H9 (cell line): ENCODE measurements around the gene PHF11. TPM values are rescaled to one million over a fixed set of nuclear protein-coding genes. Genes with fewer than 3 reads are reported as not detected.
A peak's percentile ranks its signal among the peaks of the same experiment; 100 is the strongest.

Source experiments
- DNase-seq: peaks from one replicate; pipeline ENCODE4 v3.0.0-alpha.2; 2017
- H2AFZ ChIP-seq: one replicate; pipeline ENCODE4 v1.6.1; 2013; ENCODE audit warnings: mild to moderate bottlenecking, low read length, control low read depth, moderate library complexity
- H2AK5ac ChIP-seq: 2 replicates; pipeline ENCODE4 v1.6.1; 2013; ENCODE audit warnings: low read length, control low read depth, mixed read lengths; ENCODE audit not compliant: insufficient read length
- H2BK120ac ChIP-seq: one replicate; pipeline ENCODE4 v1.6.1; 2013; ENCODE audit warnings: low read depth, mild to moderate bottlenecking, low read length, control low read depth, inconsistent platforms; ENCODE audit not compliant: poor library complexity, severe bottlenecking
- H2BK12ac ChIP-seq: 2 replicates; pipeline ENCODE4 v1.6.1; 2013; ENCODE audit warnings: low read length, control low read depth, mixed read lengths, low read depth; ENCODE audit not compliant: insufficient read length
- H2BK15ac ChIP-seq: 2 replicates; pipeline ENCODE4 v1.6.1; 2013; ENCODE audit warnings: low read depth, low read length, control low read depth
- H2BK20ac ChIP-seq: one replicate; pipeline ENCODE4 v1.6.1; 2013; ENCODE audit warnings: low read depth, mild to moderate bottlenecking, low read length, control low read depth, inconsistent platforms; ENCODE audit not compliant: poor library complexity, severe bottlenecking
- H2BK5ac ChIP-seq: 2 replicates; pipeline ENCODE4 v1.6.1; 2013; ENCODE audit warnings: low read length, control low read depth, mixed read lengths; ENCODE audit not compliant: insufficient read length
- H3K14ac ChIP-seq: 2 replicates; pipeline ENCODE4 v1.6.1; 2013; ENCODE audit warnings: low read length, control low read depth; ENCODE audit not compliant: insufficient read depth
- H3K18ac ChIP-seq: 2 replicates; pipeline ENCODE4 v1.6.1; 2013; ENCODE audit warnings: low read depth, mild to moderate bottlenecking, mixed read lengths, low read length, control low read depth; ENCODE audit not compliant: insufficient read length
- H3K23ac ChIP-seq: 2 replicates; pipeline ENCODE4 v1.6.1; 2013; ENCODE audit warnings: low read length, control low read depth, mixed read lengths, low read depth; ENCODE audit not compliant: insufficient read length
- H3K23me2 ChIP-seq: 2 replicates; pipeline ENCODE4 v1.6.1; 2013; ENCODE audit warnings: low read depth, mild to moderate bottlenecking, mixed read lengths, low read length, control low read depth; ENCODE audit not compliant: insufficient read length, poor library complexity, severe bottlenecking
- H3K27ac ChIP-seq: 2 replicates; pipeline ENCODE4 v1.5.1; 2013; ENCODE audit warnings: low read length, control low read depth, mixed read lengths, low read depth; ENCODE audit not compliant: insufficient read length
- H3K27me3 ChIP-seq: 2 replicates; pipeline ENCODE4 v1.6.1; 2013; ENCODE audit warnings: low read length, control low read depth, inconsistent platforms; ENCODE audit not compliant: insufficient read depth
- H3K4ac ChIP-seq: 2 replicates; pipeline ENCODE4 v1.6.1; 2013; ENCODE audit warnings: low read depth, mild to moderate bottlenecking, control low read depth, inconsistent platforms, low read length, moderate library complexity
- H3K4me1 ChIP-seq: 2 replicates; pipeline ENCODE4 v1.6.1; 2013; ENCODE audit warnings: low read length, control low read depth, inconsistent platforms; ENCODE audit not compliant: insufficient read depth
- H3K4me2 ChIP-seq: 2 replicates; pipeline ENCODE4 v1.6.1; 2013; ENCODE audit warnings: low read length, control low read depth, mixed read lengths; ENCODE audit not compliant: insufficient read length, insufficient read depth
- H3K56ac ChIP-seq: 2 replicates; pipeline ENCODE4 v1.6.1; 2013; ENCODE audit warnings: low read depth, mild to moderate bottlenecking, mixed read lengths, low read length, control low read depth; ENCODE audit not compliant: insufficient read length
- H3K79me1 ChIP-seq: 2 replicates; pipeline ENCODE4 v1.6.1; 2013; ENCODE audit warnings: low read depth, mild to moderate bottlenecking, moderate library complexity, low read length, control low read depth, inconsistent platforms; ENCODE audit not compliant: insufficient read depth, poor library complexity, severe bottlenecking
- H3K79me2 ChIP-seq: 2 replicates; pipeline ENCODE4 v1.6.1; 2013; ENCODE audit warnings: low read length, control low read depth, inconsistent platforms; ENCODE audit not compliant: insufficient read depth
- H3K9ac ChIP-seq: 2 replicates; pipeline ENCODE4 v1.6.1; 2013; ENCODE audit warnings: low read length, control low read depth, mixed read lengths; ENCODE audit not compliant: insufficient read length; ENCODE audit errors: extremely low read depth
- H3K9me3 ChIP-seq: one replicate; pipeline ENCODE4 v1.6.1; 2013; ENCODE audit warnings: low read depth, low read length, inconsistent platforms; ENCODE audit not compliant: control insufficient read depth
- H3T11ph ChIP-seq: one replicate; pipeline ENCODE4 v1.6.1; 2013; ENCODE audit warnings: mild to moderate bottlenecking, low read length, control low read depth, inconsistent platforms
- H4K20me1 ChIP-seq: one replicate; pipeline ENCODE4 v1.6.1; 2013; ENCODE audit not compliant: control insufficient read depth, insufficient read length, insufficient read depth
- H4K5ac ChIP-seq: 2 replicates; pipeline ENCODE4 v1.6.1; 2013; ENCODE audit warnings: low read depth, mild to moderate bottlenecking, mixed read lengths, low read length, control low read depth; ENCODE audit not compliant: insufficient read length
- H4K8ac ChIP-seq: replicated peaks from 2 replicates; pipeline ENCODE4 v1.6.1; 2013; ENCODE audit warnings: low read length, control low read depth, mixed read lengths, low read depth; ENCODE audit not compliant: insufficient read length
- H4K91ac ChIP-seq: 2 replicates; pipeline ENCODE4 v1.6.1; 2013; ENCODE audit warnings: low read depth, mild to moderate bottlenecking, moderate library complexity, mixed read lengths, low read length, control low read depth; ENCODE audit not compliant: insufficient read length
- H3K27ac Mint-ChIP-seq, 3 experiments: 2 replicates in 2 of 3; 3 replicates in 1 of 3; pipeline ENCODE4 v1.8.0; 2020 to 2021; ENCODE audit warnings: mixed read lengths in 3 of 3, mild to moderate bottlenecking in 1 of 3, moderate library complexity in 1 of 3
- H3K27me3 Mint-ChIP-seq: 2 replicates; pipeline ENCODE4 v1.8.0; 2021; ENCODE audit warnings: low read depth, mild to moderate bottlenecking, moderate library complexity, mixed read lengths
- H3K36me3 Mint-ChIP-seq, 3 experiments: 2 replicates in 2 of 3; 3 replicates in 1 of 3; pipeline ENCODE4 v1.8.0; 2020 to 2021; ENCODE audit warnings: low read depth in 3 of 3, mixed read lengths in 3 of 3; ENCODE audit not compliant: insufficient read depth in 1 of 3
- H3K4me1 Mint-ChIP-seq, 2 experiments: 2 replicates each; pipeline ENCODE4 v1.8.0; 2020; ENCODE audit warnings: mixed read lengths in 2 of 2
- H3K4me3 Mint-ChIP-seq, 2 experiments: 2 replicates in 1 of 2; 3 replicates in 1 of 2; pipeline ENCODE4 v1.8.0; 2020 to 2021; ENCODE audit warnings: mild to moderate bottlenecking in 2 of 2, mixed read lengths in 2 of 2, moderate library complexity in 1 of 2
- H3K9me3 Mint-ChIP-seq, 2 experiments: 2 replicates in 1 of 2; 3 replicates in 1 of 2; pipeline ENCODE4 v1.8.0; 2020; ENCODE audit warnings: mild to moderate bottlenecking in 2 of 2, mixed read lengths in 2 of 2, moderate library complexity in 1 of 2
- WGBS: extraction: QIAGEN DNeasy Blood & Tissue Kit; methylation state at CpG from one replicate; pipeline ENCODE4 v1.1.7; 2013; ENCODE audit warnings: missing lambda C conversion rate, low lambda C conversion rate, mixed read lengths; ENCODE audit not compliant: insufficient read length; ENCODE audit errors: extremely low coverage; 5-methylcytosine and 5-hydroxymethylcytosine counted together
- total RNA-seq: library from RNA; stranded (reverse); gene quantifications from 2 replicates; pipeline ENCODE4 v1.2.1, GENCODE V29; 2021
- TF ChIP-seq, protein P1 (sequence below): fragments of 200-600 bp; sonication (generic); conservative IDR thresholded peaks from 3 replicates; pipeline ENCODE4 v1.8.0; 2021; ENCODE audit warnings: antibody characterized with exemption, mild to moderate bottlenecking

PHF11 gene
- total RNA-seq, 1 experiment from 2014 or later = 13.5 TPM

DNA sequence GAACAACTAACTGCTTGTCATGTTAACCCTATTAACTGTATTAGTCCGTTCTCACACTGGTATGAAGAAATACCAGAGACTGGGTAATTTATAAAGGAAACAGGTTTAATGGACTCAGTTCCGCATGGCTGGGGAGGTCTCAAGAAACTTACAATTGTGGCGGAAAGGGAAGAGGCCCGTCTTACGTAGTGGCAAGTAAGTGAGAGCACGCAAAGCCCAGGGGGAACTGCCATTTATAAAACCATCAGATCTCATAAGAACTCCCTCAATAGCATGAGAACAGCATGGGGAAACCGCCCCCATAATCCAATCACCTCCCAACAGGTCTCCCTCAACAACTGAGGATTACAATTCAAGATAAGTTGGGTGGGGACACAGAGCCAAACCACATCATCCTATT lies 34.7 kb downstream of the PHF11 start:
- Histone ChIP-seq H3K79me2 (no peaks in the 10 kb centered on the region), H3K9ac (no peak overlapping the region), H4K8ac (no peak overlapping the region), H2BK12ac (no peak overlapping the region), H3K27me3 (no peaks in the 10 kb centered on the region), H3K79me1 (no peaks in the 10 kb centered on the region), H2AFZ (no peak overlapping the region), H3K56ac (no peak overlapping the region), H2AK5ac (no peak overlapping the region), H3K4me2 (no peak overlapping the region), H2BK15ac (no peak overlapping the region), H3K4ac (no peak overlapping the region), H3K23me2 (no peaks in the 10 kb centered on the region), H2BK20ac (no peak overlapping the region), H4K5ac (no peak overlapping the region), H4K91ac (no peak overlapping the region), H3K23ac (no peak overlapping the region), H4K20me1 (no peaks in the 10 kb centered on the region), H3K14ac (no peak overlapping the region), H3K18ac (no peak overlapping the region), H3K27ac (no peak overlapping the region), H3K4me1 (no peaks in the 10 kb centered on the region), H3T11ph (no peak overlapping the region), H2BK120ac (no peak overlapping the region), H3K9me3 (no peaks in the 10 kb centered on the region), H2BK5ac (no peak overlapping the region)
- Mint-ChIP-seq H3K27ac (peak overlapping the region in 1 of 3 experiments; percentile 58; a peak in 1 of 7 replicates), H3K36me3 (peaks cover 8 to 22% (median 21%) of the 10 kb centered on the region in 3 experiments; a peak in 5 of 7 replicates), H3K9me3 (no peaks in the 10 kb centered on the region), H3K4me1 (no peaks in the 10 kb centered on the region; a peak in 1 of 4 replicates), H3K27me3 (no peaks in the 10 kb centered on the region; the same call in 1 of the 2 replicates), H3K4me3 (no peak overlapping the region)
- WGBS = no CpG with 5 or more reads among the region's 7 CpGs
- DNase-seq = no peak
- TF ChIP-seq, protein P1, sequence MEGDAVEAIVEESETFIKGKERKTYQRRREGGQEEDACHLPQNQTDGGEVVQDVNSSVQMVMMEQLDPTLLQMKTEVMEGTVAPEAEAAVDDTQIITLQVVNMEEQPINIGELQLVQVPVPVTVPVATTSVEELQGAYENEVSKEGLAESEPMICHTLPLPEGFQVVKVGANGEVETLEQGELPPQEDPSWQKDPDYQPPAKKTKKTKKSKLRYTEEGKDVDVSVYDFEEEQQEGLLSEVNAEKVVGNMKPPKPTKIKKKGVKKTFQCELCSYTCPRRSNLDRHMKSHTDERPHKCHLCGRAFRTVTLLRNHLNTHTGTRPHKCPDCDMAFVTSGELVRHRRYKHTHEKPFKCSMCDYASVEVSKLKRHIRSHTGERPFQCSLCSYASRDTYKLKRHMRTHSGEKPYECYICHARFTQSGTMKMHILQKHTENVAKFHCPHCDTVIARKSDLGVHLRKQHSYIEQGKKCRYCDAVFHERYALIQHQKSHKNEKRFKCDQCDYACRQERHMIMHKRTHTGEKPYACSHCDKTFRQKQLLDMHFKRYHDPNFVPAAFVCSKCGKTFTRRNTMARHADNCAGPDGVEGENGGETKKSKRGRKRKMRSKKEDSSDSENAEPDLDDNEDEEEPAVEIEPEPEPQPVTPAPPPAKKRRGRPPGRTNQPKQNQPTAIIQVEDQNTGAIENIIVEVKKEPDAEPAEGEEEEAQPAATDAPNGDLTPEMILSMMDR = no peak
